SW480 (cell line): ENCODE data around the gene RELN.

Experiments
- DNase-seq: peaks from one replicate; pipeline ENCODE4 v3.0.0-alpha.2; 2016; ENCODE audit warnings: low spot score

The RELN gene

DNA sequence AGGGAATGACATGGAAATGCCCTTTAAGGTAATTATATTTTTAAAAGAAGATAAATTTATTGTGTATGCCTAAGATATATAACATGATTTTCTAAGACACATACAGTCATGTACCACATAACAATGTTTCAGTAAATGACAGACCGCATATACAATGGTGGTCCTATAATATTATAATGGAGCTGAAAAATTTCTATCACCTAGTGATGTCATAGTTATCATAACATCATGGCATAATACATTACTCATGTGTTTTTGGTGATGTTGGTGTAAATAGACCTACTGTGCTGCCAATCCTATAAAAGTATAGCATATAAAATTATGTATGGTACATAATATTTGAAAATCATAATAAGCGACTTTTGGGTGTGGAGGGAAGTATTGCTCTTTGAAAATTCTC, 306.1 kb downstream of the RELN start:
- no peak for DNase-seq

DNA sequence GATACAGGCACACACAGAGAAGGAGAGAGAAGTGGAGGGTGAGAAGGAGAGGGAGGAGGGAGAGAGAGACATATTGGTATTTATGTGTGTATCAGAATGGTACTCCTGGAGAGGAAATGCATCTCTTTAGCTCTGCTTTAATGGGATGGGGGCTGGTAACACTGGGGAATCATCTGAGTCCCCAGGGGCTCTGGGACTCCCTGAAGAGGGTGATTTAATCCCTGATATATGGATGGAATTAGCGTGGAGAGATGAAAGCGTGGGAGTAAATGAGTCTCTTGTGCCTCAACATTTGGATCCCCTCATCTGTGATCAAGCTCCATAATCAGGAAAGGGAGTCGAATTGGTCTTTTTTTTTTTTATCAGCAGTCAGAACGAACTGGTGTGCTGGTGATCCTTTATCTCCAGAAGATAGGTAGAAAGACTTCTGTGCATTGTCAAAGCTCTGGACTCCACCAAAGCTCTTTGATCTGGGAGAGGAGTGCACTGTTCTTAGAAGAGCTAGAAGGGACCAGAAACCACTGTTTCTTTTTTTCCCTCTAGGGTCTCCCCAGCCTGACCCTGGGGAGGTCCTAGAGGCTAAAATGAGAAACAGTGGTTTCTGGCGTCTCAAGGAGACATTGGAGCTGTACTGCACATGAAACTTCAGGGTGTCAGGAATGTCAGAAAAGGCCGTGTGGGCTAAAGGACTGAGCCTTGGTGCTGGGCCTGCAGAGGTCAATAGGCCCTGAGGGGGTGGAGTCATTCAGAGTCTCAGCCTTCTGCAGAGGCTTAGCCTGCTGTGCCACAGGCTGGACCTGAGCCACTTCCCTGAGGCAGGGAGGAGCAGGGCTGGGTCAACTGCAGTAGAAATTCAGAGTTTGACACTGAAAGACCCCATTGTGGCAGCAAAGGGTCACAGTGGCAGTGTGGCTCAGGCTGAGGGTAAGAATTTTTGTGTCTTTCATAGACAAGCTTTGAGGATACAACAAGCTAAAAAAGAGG, 309.0 kb downstream of the RELN start:
- DNase-seq, result no peak

DNA sequence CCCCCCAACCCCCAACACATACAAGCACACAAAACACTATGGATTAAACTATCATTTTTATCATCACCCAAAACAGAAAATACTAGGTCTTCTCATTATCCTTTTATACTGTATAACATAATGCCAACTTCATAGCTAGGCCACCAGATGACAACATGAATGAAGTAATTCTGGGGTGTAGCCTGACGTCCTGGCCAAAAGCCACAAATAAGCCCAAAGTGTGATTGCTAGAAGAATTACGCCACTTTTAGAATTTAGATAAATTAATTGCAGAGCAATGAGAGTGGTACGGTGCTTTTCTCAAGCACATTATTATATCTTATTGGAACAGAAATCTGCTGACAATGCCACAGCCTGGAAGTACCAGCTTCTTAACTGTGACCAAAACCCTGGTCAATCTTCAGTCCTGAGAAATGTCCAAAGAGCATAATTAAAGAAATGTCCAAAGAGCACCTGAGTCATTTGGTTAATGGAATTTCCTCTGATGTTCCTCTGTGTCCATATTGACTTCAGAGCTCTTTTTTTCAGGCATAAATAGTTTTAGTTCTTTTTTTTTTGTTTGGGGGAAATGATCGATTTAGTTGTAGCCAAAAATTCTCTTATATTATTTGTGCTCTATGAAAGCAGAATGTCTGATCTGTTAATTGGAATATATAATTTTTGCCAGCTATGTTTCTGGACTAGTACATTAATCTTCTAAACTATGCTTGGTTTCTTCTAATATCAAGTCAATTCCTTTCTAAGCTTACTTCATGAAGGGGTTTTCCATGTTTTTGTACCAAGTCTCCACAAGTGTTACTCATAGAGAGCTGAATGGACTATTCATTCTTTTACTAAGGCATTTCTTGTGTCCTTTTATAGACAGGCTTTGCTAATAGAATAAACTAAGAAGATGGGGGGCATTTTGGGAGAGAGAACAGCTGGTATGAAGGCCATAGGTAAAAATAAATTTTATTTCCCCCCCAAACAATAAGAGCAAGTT, 310.0 kb downstream of the RELN start:
- DNase-seq, result no peak

DNA sequence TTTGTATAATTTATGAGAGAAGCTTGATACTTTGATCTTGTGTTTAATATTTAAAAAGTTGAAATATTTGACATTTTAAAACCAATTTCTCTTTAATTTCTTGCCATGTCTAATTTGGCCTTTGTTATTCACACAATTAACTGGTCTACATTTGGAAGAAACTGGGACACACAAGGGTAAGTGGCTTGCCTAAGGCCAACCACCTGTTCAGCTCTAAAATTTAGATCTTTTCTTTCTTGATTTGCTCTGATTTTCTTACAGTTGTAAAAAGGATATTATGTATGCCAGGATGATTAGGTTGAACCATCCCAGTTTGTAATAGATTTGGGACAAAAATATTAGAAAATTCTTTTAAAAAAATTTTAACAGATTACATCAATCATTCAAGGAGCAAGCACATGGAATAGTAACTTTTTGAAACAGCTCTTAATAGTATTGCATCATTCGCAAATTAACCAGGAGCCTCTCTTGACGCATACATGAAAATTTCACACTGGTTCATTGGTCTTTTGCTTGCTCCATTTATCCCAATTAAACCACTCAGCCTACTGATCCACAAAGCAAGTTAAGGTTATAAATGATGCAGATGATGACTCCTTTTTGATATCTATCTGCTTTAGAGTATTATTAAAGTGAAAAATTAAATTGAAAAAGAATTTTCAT, 321.0 kb downstream of the RELN start:
- no peak for DNase-seq

DNA sequence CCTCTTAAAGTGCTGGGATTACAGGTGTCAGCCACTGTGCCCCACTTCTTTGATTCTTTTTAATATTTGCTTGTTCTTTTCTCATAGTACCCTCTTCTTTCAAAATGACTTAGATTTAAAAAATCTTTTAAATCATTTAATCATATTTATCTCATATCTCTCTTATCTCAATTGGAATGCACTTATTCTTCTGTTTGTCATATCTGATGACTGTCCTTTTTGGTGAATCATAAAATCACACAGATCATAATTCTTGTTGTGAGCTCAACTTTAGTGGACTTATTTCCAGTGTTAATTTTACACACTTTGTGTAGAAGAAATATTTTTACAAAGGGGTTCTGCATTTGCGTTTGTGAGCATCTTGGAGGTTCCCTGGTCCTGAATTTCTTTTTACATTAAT, 323.1 kb downstream of the RELN start:
- DNase-seq, result no peak

DNA sequence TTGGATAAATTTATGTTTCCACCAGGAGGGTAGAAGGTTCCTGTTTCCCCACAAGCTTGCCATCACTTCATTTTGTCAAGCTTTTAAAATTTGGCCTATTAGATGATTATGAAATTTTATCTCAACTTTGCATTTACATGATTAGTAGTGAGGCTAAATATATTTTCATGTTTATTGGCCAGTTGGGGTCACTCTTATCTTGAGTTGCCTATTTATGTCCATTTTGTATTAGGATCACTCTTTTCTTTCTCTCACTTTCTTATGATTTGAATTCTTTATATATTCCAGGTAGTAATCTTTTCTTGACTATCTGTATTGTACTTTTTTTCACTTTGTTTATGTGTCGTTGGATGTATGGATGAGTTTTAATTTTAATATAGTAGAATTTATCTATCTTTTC, 324.9 kb downstream of the RELN start:
- no peak for DNase-seq

DNA sequence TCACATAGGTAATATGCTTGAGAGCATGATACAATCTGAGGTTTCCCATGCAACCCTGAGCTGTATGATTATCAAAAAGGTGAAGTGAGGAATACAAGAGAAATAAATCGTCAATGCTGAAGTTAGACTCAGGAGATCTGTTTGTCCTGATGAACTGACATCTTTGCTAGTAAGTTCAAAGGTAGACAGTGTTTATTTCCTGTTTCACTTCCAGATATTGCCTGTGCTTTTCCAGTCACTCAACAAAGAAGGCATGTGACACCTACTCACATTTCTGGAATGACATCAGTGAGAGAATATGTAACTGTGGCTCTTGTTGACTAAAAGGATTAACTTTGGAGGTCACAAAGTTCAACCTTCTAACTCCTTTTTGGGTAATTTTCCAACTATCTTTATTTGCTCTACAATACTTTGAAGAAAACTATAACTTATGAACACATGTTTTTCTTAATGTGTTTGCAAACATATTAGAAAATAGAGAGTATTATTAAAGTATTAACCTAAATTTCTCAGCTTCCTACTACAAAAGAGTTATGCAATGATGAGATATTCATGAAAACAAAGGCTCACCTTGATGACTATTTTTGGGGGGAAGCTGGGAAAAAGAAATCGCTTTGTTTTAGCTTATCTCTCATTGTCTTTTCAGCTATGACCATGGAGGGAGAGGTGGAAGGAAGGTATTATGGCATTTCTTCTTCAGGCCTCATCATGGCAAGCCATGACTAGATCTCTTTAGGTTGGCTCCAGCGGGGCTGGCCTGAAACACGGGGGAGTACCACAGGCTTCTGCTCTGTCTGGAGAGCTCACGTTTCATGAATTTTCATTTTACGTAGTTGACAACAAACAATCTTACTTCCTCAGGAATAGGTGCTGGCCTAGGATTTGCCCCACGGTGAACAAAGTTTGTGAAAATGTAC, 328.7 kb downstream of the RELN start:
- DNase-seq, result no peak

DNA sequence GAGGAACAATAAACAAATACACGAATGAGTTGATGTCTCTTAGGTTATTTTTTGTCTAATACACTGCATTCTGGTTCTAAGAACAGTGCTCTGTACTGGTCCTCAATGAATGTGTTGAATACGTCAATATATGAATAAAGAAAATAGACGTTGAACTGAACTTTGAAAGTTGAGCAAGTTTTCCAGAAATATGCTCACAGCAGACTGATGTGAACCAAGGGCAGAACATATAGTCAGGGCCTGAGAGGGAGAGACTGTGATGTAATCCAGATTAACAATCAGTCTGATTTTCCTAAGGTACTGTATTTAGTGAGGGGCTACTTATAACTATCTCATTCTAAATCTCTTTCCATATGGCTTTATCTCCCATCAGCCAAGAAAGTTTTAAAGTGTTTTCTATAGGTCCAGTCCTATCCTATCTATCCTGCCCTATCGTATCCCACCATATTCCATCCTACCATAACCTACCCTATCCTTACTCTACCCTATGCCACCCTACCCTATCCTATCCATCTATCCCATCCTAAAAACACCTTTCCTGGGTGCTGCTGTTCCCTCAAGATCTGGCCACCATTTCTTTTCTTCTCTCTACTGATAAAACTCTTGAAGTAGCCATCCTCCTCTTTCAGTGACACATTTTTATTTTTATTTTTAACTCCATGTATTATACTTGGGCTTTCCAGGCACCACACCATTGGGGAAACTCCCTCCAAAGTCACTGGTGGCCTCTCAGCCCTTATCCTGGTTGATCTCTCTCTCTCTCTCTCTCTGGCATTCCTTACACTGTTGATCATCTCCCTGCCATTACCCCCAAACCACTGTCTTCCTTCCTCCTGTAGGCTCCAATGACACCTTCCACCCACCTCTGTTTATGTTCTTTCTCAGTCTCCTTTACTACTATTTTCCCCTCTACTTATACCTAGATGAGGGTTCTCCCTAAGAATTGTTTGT, 331.1 kb downstream of the RELN start:
- no peak for DNase-seq

DNA sequence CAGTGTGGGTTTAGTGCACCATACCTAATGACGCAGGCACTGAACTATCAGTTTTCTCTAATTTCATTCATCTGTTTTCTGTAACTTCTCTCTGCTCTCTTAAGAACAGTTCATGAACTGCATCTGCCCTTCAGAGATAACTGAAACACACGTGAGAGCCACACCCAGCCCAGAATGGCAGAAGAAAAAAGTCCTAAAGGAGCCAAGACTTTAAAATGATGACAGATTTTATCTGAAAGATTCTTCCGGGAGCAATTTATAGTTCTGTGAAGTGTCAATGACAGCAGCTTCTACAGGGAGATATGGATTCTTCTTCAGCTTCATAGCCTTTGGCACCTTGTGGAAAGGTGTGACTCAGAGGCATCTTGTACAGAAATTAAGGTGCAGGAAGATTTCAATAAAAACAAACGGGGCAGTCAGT, 332.0 kb downstream of the RELN start:
- DNase-seq, result no peak

DNA sequence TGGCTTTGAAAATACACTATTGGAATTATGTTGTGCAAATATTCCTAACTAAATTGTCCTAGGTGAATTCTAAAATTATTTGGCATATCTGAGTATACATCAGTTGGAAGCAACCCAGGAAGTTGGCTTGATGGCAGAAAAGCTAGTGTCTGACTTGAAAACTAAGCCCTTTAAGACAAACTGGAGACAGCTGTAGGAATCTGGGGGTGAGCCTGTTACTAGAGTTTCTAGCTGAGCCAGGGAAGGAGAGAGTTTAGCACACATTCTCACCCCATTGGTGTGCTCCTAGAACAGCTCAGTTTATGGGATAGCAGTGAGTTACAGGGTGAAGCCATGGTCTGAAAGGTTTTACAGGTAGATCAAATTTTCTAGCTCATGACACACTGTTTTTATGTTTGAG, 333.2 kb downstream of the RELN start:
- DNase-seq, result no peak

DNA sequence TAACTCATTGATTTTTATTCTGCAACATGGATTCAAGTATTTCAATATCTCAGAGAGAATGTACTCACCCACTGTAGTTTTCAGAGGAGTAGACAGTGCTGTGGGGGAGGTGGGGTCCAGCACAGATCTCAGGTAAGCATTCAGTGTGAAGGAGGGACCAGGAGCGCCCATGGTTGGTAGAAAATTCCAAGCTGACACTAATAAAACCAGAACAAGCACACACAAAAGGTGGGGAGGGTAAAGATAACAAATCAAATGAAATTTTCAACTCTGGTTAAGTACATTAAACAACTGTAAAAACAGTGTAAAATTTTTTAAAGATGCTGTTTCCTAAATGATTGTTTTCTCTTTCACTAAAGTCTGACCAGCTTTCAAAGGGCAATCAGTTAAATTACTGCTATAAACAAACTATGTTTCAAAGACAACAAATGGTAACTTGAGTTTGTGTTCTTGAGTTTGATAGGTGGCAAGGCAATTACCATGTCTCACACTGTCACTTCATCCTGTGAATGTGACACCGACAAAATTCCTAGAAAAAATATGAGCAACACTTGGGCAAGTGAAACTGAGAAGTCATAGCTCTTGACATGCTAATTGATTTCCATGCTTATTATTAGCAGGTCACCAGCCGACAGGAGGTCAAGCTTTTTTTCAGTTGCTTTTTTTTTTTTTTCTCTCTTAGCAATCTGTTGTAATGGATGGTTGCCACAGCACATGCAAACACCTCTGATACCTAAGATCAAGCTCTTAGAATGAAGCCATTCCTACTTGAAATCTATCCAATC, 337.7 kb downstream of the RELN start:
- no peak for DNase-seq

DNA sequence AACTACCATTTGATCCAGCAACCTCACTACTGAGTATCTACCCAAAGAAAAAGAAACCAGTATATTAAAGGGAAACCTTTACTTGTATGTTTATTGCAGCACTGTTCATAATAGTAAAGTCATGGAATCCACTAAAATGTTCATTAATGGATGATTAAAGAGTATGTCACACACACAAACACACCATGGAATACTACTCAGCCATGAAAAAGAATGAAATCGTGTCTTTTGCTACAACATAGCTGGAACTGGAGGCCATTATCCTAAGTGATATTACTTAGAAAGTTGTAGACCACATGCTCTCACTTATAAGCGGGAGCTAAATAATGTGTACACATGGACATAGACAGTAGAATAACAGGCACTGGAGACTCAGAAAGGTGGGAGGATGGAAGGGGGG, 340.4 kb downstream of the RELN start:
- DNase-seq, result no peak

DNA sequence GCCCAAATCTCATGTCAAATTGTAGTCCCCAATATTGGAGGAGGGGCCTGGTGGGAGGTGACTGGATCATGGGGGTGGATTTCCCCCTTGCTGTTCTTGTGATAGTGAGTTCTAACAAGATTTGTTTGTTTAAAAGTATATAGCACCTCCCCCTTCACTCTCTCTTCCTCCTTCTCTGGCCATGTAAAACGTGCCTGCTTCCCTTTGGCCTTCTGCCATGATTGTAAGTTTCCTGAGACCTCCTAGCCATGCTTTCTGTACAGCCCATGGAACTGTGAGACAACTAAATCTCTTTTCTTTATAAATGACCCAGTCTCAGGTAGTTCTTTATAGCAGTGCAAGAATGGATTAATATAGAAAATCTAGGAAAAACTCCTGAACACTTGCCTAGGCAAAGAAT, 341.3 kb downstream of the RELN start:
- DNase-seq, result no peak

DNA sequence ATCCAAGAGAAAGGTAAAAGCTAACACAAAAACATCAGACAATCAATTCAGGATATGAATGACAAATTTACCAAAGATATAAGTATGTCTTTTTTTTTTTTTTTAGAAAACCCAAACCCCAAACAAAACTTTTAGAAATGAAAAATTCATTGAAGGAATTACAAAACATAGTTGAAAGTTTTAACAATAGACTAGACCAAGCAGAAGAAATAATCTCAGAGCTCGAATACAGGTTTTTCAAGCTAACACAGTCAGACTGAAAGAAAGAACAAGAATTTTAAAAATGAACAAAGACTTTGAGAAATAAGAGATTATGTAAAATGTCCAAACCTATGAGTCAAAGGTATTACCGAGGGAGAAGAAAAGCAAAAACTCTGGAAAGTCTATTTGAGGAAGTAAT, 345.1 kb downstream of the RELN start:
- no peak for DNase-seq

DNA sequence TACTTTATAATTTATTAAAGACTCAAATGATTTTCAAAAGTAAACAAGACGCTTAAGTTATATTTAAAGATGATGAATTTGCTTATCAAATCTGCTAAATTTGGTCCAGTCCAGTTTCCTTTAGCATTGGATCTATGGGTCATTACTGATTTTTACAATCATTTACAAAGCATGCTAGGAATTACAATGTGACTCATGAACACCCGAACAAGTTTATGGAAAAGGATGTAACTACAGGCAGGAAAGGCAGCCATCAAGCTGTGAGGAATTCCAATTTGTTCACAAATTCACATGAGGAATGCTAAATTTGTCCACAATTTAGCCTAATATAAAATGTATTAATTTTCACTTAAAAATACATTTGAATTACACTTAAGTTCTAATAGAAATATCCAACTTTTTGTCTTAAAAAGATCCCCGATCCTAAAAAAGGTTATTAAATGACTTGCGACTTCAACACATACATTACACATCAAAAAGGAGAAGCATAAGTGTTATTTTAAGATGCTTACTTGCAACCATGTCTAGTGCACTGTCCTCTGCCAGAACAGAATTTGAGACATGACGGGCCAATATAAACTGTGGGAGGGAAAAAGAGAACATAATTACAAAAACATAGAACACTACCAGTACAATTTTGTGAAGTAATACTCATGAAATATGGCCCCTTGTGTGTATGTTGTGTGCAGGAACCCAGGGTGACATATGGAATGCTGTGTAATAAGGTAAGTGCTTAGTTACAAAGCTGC, 349.3 kb downstream of the RELN start:
- DNase-seq, result no peak

DNA sequence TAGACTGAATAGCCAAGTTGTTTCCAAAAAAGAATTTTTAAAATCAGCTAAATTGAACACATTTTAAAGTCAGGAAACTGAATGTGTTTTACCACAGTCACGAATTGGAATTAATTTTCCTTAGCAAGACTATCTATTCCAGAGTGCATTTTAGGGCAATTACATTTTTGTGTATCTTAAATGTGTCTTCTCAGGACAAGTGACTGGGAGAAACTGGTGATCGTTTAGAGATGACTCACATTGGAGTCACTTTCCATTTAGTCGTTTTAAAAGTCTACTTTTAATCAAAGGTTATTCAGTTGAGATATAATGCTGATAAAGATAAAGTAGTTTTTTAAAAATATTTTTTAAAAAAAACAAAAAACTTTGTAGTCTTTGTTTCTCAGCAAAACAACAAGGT, 351.7 kb downstream of the RELN start:
- DNase-seq, result no peak

DNA sequence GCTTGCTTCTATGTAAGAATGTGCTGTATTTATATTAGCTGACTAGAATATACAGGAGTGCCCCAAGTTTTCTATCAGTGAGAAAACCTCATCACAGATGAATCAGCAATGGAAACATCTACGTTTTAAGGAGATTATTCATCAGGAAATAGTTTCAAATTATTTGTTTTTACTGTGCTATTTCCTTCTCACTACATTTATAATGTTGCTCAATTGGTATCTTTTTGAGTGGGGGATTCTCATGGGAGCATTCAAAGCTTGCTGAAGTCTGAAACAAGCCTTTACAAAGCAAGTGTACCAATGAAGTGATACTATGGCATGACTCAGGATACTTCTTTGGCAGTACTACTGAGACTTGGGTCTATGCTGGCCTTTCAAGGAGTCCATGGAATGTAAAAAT, 352.4 kb downstream of the RELN start:
- no peak for DNase-seq

DNA sequence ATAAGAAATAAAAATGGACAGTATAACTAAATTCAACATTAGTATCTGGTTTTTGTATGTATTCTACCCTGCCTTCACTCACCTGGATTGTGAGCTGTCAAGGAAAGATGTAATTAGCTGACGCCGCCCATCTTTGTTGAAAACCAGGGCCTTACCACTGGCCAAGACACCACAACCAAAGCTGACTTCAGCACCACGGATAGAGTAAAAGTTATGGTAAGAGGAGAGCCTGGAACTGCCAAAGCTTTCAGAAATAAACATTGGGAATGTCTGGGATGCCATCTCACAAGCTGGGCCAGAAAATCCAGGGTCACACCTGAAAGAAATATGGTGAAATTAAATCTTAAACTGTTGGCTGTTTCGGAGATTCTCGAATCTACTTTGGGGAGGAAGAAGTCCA, 353.3 kb downstream of the RELN start:
- no peak for DNase-seq
